ENCODE measurements around the gene DCAF7. TPM values are rescaled to one million over a fixed set of nuclear protein-coding genes. Genes with fewer than 3 reads are reported as not detected.
A peak's percentile ranks its signal among the peaks of the same experiment; 100 is the strongest.

DCAF7 gene
- total RNA-seq, 6 experiments from 2014 or later: 14.9 to 31.0 (median 26.7) TPM

- no peaks in the 10 kb centered on the region for H3K9me3 ChIP-seq
- H3K4me3 ChIP-seq: no peak overlapping the region
- no peaks in the 10 kb centered on the region for H3K36me3 ChIP-seq
- TF ChIP-seq POLR2A (IDR thresholded peaks at IDR 0.05) (no peak), CTCF (IDR thresholded peaks at IDR 0.05) (no peak)
- no peaks in the 10 kb centered on the region for H3K27me3 ChIP-seq
- H3K4me1 ChIP-seq: no peaks in the 10 kb centered on the region
- intact Hi-C loops (cut with DNase I): no loop called here
- H3K27ac ChIP-seq: no peak overlapping the region
- ATAC-seq (peak in 1 of 4 donors; percentile 33), DNase-seq (no peak)
- WGBS (ENCODE audit: insufficient coverage, low coverage, low lambda C conversion rate, missing lambda C conversion rate): 74% methylated on average over 1 of the region's 1 CpG
Measured at GRCh38 chr17:63571632-63572310, 21.5 kb downstream of the DCAF7 start.

GRCh38 chr17:63573634-63574033, 23.4 kb downstream of the DCAF7 start:
- Histone ChIP-seq H3K4me3 (no peak overlapping the region), H3K9me3 (no peaks in the 10 kb centered on the region), H3K4me1 (no peaks in the 10 kb centered on the region), H3K27me3 (no peaks in the 10 kb centered on the region), H3K36me3 (no peaks in the 10 kb centered on the region), H3K27ac (no peak overlapping the region)
- no peak for TF ChIP-seq POLR2A (IDR thresholded peaks at IDR 0.05)
- TF ChIP-seq CTCF (IDR thresholded peaks at IDR 0.05): peak; percentile 19 to 37 (median 23)
- ATAC-seq (peak in 1 of 4 donors; percentile 32), DNase-seq (no peak)
- intact Hi-C loops (cut with DNase I): no loop called here
- 86% methylated on average over 5 of the region's 5 CpGs for WGBS (ENCODE audit: insufficient coverage, low coverage, low lambda C conversion rate, missing lambda C conversion rate)

DNA sequence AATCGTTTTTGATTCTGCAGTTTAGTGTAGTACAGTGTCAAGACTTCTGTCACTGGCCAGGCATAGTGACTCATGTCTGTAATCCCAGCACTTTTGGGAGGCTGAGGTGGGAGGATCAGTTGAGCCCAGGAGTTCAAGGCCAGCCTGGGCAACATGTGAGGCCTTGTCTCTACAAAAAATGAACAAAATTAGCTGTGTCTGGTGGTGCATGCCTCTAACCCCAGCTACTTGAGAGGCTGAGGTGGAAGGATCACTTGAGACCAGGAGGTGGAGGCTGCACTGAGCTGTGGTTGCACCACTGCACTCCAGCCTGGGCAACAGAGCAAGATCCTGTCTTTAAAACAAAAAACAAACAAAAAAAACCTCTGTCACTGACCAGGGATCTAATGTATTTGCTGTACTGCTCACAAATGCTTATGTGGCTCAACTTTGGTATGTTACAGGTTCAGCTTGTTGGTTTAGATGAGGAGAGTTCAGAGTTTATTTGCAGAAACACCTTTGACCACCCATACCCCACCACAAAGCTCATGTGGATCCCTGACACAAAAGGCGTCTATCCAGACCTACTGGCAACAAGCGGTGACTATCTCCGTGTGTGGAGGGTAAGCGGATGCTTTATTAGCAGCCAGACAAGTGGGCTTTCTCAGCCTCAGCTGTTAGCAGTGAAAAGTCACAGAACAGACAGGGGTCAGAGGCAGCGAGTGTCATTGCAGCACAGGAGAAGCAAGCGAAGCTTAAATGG, 27.9 kb downstream of the DCAF7 start:
- ATAC-seq (no peak), DNase-seq (no peak)
- Histone ChIP-seq H3K27me3 (no peaks in the 10 kb centered on the region), H3K36me3 (peaks cover 0 to 36% (median 2%) of the 10 kb centered on the region in 4 donors), H3K9me3 (no peaks in the 10 kb centered on the region), H3K4me3 (no peak overlapping the region), H3K27ac (no peak overlapping the region), H3K4me1 (no peaks in the 10 kb centered on the region)
- intact Hi-C loops (cut with DNase I): no loop called here
- TF ChIP-seq CTCF (IDR thresholded peaks at IDR 0.05): no peak
- no peak for TF ChIP-seq POLR2A (IDR thresholded peaks at IDR 0.05)
- WGBS (ENCODE audit: insufficient coverage, low coverage, low lambda C conversion rate, missing lambda C conversion rate): 78% methylated on average over 3 of the region's 7 CpGs

- Histone ChIP-seq H3K36me3 (peaks cover 0 to 41% (median 3%) of the 10 kb centered on the region in 4 donors), H3K27me3 (no peaks in the 10 kb centered on the region), H3K9me3 (no peaks in the 10 kb centered on the region), H3K4me1 (no peaks in the 10 kb centered on the region), H3K4me3 (no peak overlapping the region), H3K27ac (no peak overlapping the region)
- TF ChIP-seq CTCF (IDR thresholded peaks at IDR 0.05) (no peak), POLR2A (IDR thresholded peaks at IDR 0.05) (no peak)
- whole genome bisulfite sequencing (ENCODE audit: insufficient coverage, low coverage, low lambda C conversion rate, missing lambda C conversion rate): 87% methylated on average over 5 of the region's 5 CpGs
- DNase-seq: no peak
- ATAC-seq: no peak
- intact Hi-C loops (cut with DNase I): no loop called here
Measured at GRCh38 chr17:63578769-63579111, 28.5 kb downstream of the DCAF7 start.
